Activated CD4-positive, alpha-beta T cell treated with anti-CD3 and anti-CD28 coated beads for 1 hour (primary cell): ENCODE data around the gene RPS8.
"Not testable (repeated sequence)": the region's sequence is repeated elsewhere in the genome, so short reads cannot be mapped to it uniquely, and the experiment has no call there.

Source experiments
- DNase-seq: peaks from one replicate; pipeline ENCODE4 v3.0.0-alpha.2; 2020

Gene RPS8

GRCh38 chr1:44783697-44784093, 8.4 kb downstream of the RPS8 start:
- no peak for DNase-seq

DNA sequence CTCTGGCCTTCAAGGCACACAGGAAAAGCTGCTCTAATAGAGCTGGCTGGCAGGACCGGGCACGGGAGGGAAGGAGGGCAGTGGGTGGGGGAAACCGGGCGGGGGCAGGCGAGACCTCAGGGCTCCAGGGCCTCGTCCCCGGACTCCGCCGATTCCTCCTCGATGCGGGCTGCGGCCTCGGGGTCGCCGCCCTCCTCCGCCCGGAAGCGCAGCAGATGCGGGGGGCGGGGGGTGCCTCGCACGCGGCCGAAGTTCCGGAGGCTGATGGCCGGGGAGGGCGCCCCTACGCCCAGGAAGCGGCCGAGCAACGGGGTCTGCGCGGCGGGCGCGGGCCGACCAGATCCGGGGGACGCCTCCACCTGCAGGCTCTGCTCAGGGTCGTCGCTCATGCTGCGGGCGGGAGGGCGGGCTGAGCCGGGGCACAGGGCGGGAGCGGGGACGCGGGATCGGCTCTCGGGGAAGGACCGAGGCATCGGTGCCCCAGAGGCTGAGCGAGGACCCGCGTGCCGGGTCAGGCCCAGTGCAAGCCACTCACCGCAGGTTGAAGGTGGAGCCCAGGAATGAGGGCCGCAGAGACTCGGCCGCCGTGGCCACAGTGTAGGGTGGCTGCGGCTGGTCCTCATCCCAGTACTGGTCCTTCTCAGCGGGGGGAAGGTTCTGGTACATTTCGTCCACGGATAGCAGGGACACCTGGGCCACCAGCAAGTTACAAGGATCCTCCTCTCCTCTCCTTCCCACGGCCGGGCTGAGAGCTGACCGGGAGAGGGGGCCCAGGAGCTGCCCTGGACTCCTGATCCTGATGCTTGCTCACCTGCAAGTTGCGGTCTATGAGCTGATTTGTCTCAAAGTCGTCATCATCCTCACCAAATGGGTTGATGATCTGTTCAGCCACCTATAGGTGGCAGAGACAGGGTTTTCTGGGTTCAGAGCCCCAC, 9.0 kb downstream of the RPS8 start:
- DNase-seq, result no peak

DNA sequence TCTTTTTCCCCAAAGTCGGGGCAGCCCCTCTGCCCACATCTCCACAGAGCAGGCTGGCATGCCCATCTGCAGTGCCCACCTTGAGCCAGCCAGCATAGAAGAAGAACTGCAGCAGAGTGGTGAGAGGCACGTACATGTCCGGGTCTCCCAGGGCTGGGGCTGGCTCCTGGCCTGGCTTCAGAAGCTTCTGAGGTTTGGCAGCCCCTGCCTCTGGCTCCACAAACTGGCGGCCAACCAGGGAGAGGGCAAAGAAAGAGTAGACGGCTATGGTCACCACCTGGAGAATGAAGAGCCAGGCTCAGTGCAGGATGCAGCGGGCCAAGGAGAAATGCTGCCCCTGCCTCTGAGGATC, 9.7 kb downstream of the RPS8 start:
- no peak for DNase-seq

DNA sequence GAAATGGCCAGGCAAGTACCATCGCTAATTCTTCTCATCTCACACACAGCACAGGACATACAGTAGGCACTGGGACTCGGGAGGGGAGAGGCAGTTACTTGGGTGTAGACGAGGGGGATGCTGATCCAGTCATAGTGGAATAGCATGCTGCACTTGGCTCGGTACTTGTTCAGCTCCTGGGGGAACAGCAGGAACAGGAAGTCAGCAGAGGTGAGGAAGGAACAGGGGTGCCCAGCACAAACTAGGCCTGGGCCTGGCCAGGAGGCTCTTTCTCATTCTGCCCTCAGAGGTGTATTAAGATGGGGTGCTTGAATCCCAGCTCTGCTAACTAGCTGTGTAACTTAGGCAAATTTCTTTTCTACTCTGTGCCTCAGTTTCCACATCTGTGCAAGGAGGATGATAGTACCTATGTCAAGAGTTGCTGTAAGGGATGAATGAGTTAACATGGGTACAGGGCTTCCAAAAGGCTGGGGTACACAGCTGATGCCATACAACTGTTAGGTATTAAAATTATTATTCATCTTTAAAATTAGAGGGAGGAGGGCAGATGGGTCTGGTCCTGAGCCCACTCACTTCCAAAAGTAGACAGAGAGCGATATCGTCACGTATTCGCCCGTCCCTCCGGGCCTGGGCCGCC, 10.3 kb downstream of the RPS8 start:
- DNase-seq, result no peak

DNA sequence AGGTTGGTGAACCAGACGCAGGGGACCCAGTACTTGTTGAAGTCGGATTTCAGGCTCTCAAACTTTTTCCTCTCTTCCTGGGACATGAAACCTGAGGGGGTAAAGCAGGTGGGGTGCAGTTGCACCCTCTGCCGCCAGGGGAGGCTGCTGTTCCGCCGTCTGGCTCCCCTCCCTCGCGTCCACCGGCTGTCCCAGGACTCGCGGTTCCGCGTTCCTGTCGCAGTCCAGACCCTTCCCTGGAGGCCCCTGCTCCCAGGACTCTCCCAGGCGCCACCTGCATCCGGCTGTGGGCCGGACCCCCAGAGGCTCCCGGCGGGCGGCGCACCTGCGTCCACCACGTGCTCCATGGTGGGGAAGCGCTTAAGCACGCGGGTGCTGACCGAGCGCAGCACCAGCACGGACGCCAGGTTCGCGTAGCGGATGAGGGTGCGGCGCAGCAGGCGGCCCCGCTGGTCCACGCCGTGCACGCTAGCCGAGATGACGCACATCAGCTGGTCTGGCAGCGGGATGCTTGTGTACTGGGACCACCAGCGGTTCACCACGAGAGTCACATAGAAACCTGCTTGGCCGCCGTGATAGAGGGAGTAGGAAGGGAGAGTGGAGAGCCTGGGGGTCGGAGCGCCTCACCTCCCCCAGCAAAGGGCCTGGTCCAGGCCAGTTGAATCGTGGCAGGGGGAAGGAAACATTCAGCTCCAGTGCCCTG, 10.9 kb downstream of the RPS8 start:
- DNase-seq, result peak; percentile 67

GRCh38 chr1:44786841-44787426, 11.6 kb downstream of the RPS8 start:
- DNase-seq, result no peak

- DNase-seq, result no peak
Observed at GRCh38 chr1:44787506-44787905, 12.2 kb downstream of the RPS8 start.

DNA sequence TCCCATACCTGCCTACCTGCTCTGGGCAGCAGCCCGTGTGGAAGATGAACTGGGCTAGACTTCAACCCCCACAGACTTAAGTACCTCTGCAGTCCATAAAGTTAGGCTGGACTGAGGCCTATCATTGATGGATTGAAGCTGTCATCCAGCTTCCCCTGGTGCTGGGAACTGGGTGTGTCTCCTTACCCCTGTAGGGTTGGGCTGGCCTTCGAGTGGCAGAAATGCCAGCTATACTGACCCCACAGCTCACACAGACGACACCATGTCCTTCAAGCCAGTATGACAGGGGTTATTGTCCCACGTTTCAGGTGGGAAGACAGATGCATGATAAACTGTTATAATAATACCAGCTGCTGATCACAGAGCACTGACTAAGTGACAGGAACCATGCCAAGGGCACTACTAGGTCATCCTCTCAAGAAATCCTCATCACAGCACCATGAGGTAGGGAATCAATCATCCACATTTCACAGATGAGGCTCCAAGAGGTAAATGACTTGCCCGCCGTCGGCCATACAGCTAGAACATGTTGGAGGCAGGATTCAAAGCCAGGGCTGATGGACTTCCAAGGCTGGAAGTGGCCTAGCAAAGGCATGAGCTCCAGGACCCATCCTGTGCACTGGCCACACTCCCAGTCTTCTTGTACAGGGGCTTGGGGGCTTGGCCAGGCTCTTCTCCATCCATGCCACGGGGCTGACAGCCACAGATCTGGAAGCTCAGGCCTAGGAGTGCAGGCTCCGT, 12.9 kb downstream of the RPS8 start, which contains the start of gene BEST4:
Gene BEST4, minus strand, starts transcription at position 51 of the 741 bp plus-strand sequence. CDS start 465 bp downstream, outside the sequence.
- no peak for DNase-seq

- DNase-seq, result no peak
Observed at GRCh38 chr1:44790968-44791801, 15.8 kb downstream of the RPS8 start.

GRCh38 chr1:44792736-44793502, 17.6 kb downstream of the RPS8 start:
- DNase-seq, result no peak

GRCh38 chr1:44797886-44798285, 22.5 kb downstream of the RPS8 start:
- DNase-seq, result not testable (repeated sequence)

DNA sequence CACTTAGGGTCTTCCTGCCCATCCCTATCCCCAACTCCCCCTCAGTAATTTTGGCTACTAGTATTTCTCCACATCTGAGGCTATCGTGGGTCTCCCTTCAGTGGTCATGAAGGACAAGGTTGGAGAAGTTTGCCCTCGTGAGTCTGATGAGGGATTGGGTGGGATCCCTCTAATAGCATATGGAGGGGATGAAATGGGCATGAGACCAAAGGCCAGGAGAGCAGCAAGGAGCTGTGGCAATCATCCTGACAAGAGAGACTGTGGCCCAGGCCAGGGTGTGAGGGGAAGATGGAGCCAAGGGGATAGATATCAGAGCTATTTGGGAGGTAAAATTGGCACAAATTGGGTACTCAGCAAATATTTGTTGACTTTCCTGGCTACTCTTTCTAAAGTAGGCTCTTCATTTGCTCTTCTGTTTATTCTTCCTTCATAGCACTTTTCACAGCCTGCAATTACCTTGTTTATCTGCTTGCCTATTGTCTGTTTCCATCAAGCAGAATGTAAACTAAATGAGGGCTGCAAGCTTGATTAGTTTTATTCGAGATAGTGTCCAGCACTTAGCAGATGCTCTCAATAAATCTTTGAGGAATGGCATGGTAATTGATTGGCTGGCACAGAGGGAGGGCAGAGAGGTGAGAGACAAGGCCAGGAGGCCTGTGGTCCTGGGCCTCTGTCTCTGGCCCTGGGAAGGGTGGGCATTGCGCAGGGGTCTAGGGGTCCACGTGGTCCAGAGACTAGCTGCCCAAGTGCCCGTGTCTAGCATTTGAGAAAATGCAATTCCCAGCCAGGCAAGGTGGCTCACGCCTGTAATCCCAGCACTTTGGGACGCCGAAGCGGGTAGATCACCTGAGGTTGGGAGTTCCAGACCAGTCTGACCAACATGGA, 23.4 kb downstream of the RPS8 start:
- no peak for DNase-seq

DNA sequence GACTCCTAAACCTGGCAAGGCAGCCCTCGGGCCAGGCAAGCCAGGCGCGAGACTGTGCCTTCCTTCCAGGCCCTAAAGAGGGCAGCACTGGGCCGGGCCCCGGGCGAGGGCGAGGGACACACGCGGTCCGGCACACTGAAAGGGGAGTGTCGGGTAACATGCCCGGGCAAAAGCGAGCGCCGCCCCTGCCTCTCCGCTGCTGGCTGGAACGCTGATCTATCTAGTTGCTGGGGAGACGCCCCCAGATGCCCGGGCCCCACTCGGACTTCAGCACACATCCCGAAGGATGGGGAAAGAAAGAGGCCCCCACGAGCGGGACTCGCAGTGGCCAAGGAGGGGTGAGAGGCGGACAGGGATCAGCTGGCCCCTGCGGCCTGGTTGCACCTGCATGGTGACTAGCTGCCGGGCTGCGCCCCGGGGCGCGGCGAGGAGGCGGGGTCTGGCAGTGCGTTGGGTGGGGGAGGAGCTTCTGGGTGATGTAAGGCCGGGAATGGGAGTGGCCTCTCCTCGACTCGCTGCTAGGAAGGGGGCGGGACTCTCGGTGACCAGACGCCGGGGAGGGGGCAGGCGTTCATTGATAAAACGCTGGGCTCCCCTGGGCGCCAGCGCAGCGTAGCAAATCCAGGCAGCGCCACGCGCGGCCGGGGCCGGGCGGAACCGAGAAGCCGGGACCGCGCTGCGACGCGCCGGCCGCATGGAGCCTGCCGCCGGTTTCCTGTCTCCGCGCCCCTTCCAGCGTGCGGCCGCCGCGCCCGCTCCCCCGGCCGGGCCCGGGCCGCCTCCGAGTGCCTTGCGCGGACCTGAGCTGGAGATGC, 24.6 kb downstream of the RPS8 start, which contains the start of gene PLK3:
Gene PLK3, plus strand, starts transcription at position 608 of the 815 bp plus-strand sequence. Its CDS starts 87 bp downstream, at position 695.
- peak; percentile 98 for DNase-seq

- DNase-seq, result no peak
Observed at GRCh38 chr1:44801491-44802305, 26.4 kb downstream of the RPS8 start.

GRCh38 chr1:44802306-44803061, 27.1 kb downstream of the RPS8 start:
- no peak for DNase-seq

DNA sequence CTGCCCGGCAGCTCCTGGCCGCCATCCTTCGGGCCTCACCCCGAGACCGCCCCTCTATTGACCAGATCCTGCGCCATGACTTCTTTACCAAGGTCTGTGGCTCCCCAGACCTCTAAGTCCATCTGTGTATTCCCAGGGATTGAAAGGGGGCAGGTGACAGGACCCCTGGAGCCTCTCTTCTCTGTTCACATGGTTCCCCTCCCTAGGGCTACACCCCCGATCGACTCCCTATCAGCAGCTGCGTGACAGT, 27.6 kb downstream of the RPS8 start:
- DNase-seq, result no peak
